ENCODE data around the gene SBNO2.
A peak's percentile ranks its signal among the peaks of the same experiment; 100 is the strongest.

SBNO2 gene

DNA sequence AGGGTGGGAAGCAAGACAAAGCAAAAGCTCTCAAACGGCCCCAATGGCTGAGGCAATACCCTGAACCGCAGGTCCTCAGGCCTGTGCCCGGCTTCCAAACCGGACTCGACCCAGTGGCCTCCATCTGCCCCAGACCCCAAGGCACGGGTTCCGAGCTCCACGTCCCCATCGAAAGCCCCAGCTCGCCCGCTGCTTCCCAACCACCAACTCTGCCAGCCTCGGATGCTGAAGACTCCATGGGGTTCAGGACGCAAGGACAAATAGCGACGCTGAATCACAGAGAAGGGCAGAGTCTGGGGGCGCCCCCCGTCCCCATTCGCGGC lies 79.5 kb downstream of the SBNO2 start:
- H3K4me3 ChIP-seq (ENCODE audit: control insufficient read depth, low read depth, low read length) = peak overlapping the region; percentile 72
- TF ChIP-seq, protein P1, sequence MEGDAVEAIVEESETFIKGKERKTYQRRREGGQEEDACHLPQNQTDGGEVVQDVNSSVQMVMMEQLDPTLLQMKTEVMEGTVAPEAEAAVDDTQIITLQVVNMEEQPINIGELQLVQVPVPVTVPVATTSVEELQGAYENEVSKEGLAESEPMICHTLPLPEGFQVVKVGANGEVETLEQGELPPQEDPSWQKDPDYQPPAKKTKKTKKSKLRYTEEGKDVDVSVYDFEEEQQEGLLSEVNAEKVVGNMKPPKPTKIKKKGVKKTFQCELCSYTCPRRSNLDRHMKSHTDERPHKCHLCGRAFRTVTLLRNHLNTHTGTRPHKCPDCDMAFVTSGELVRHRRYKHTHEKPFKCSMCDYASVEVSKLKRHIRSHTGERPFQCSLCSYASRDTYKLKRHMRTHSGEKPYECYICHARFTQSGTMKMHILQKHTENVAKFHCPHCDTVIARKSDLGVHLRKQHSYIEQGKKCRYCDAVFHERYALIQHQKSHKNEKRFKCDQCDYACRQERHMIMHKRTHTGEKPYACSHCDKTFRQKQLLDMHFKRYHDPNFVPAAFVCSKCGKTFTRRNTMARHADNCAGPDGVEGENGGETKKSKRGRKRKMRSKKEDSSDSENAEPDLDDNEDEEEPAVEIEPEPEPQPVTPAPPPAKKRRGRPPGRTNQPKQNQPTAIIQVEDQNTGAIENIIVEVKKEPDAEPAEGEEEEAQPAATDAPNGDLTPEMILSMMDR (conservative IDR thresholded peaks at IDR 0.05; ENCODE audit: control insufficient read depth, insufficient read depth, low read depth, low read length) = no peak
- no peak for DNase-seq (ENCODE audit: low read depth)

DNA sequence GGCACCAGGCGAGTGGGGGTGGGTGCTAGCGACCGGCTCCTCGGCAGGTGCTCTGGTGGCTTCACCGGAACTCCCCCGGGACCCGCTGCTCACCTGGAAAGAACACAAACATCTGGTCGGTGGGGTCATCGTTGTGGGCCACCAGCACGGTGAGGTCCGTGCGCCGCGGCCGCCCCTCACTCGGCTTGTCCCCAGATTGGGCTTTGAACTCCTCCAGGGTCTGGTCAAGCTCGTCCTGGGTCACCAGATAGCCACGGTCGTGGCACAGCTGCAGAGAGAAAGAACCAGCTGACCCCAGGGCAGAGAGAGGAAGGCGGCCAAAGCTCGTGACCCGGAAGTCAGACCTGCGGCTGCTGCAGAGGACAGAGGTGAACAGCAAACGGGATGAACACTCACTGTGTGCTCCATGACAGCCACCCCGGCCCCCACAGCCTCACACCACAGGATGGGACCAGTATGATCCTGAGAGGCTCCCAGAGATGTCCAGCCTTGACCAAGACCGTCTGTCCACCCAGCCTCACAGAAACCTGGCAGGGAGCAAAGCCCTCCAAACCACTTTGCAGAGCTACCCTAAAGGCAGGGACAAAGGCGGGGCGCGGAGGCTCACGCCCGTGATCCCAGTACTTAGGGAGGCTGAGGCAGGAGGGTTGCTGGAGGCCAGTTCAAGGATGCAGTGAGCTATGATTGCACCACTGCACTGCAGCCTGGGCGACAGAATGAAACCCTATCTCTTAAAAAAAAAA lies 80.1 kb downstream of the SBNO2 start:
- H3K4me3 ChIP-seq (ENCODE audit: control insufficient read depth, low read depth, low read length) = peak overlapping the region; percentile 72
- DNase-seq (ENCODE audit: low read depth) = no peak
- TF ChIP-seq, protein P1 (conservative IDR thresholded peaks at IDR 0.05; ENCODE audit: control insufficient read depth, insufficient read depth, low read depth, low read length) = no peak

DNA sequence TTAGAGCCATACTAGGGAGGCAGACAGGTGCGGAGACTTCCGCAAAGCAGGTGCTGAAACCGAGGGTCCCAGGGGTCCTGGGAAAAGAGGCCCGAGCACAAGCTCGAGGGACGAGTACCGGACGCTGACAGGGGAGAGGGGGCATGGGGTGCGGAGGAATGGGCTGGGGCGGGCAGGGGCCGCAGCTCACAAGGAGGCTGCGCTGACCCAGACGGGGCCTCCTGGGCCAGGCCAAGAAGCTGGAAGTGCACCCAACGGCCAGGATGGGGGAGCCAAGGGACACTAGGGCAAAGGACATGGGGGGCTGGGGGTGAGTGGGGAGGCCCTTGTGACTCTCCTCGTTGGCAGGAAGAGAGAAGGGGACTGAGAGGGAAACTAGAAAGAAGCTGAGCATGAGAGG lies 80.7 kb downstream of the SBNO2 start:
- TF ChIP-seq, protein P1 (conservative IDR thresholded peaks at IDR 0.05; ENCODE audit: control insufficient read depth, insufficient read depth, low read depth, low read length) = no peak
- DNase-seq (ENCODE audit: low read depth) = no peak
- H3K4me3 ChIP-seq (ENCODE audit: control insufficient read depth, low read depth, low read length) = no peak overlapping the region

DNA sequence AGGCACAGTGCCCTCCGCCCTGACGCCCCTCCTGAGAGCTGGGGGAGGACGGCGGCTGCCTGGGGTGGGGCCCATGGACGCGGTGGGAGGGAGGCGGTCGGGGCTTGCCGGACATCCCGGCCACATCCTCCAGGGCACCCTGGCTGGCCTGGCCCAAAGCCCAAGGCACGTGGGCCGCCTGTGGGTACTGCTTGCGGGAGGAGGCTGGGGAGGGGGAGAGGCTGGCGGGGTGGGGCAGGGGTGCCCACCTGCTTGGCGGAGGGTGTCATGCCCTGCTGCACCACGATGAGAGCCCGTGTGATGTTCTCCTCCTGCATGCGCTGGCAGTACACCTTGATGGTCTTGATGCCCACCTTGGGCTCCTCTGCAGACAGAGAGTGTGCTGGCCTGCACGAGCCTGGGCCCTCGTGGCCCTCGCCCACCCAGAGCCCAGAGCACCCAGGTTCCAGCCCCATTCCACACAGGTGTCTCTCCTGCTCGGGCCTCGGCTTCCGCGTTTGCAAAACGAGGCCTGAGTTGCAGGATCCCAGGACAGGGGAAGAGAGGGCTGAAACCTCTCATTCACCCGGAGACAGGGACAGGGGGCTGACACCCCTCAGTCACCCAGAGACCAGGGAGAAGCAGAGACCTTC lies 82.4 kb downstream of the SBNO2 start:
- no peak overlapping the region for H3K4me3 ChIP-seq (ENCODE audit: control insufficient read depth, low read depth, low read length)
- TF ChIP-seq, protein P1 (conservative IDR thresholded peaks at IDR 0.05; ENCODE audit: control insufficient read depth, insufficient read depth, low read depth, low read length) = no peak
- no peak for DNase-seq (ENCODE audit: low read depth)

DNA sequence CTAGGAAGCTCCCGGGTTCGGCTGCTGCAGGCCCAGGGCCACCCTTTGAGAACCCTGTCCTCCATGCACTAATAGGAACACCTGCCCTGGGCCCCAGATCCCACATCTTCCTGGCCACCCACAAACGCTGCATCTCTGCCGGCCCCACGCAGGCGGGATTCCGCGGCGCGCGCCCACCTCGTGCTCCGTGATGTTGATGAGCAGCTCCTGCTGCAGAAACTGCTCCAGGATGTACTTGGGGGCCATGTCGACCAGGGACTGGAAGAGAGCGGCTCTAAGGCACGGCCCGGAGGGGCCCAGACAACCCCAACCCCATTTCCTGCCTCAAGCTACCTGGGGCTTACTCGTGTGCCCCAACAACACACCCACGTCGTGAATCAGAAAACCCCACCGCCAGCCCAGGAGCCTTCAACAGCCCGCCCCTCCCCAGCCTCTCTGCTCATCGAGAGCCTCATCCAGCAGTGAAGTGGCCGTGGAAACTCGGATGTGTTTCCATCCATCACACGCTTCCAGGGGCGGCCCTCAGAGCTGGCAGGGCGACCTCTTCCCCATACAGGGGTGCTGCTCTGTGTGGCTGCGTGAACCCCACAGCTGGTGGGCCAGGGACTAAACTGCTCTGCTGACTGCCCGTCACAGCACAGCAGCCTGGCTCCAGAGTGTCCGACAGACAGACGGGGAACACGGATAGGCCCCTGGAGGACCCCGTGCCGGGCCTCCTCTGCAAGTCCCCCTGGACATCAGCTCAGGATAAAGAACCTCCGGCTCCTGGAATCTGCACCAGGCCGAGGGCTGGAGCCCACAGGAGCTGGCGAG lies 83.1 kb downstream of the SBNO2 start:
- no peak overlapping the region for H3K4me3 ChIP-seq (ENCODE audit: control insufficient read depth, low read depth, low read length)
- TF ChIP-seq, protein P1 (conservative IDR thresholded peaks at IDR 0.05; ENCODE audit: control insufficient read depth, insufficient read depth, low read depth, low read length) = no peak
- no peak for DNase-seq (ENCODE audit: low read depth)

DNA sequence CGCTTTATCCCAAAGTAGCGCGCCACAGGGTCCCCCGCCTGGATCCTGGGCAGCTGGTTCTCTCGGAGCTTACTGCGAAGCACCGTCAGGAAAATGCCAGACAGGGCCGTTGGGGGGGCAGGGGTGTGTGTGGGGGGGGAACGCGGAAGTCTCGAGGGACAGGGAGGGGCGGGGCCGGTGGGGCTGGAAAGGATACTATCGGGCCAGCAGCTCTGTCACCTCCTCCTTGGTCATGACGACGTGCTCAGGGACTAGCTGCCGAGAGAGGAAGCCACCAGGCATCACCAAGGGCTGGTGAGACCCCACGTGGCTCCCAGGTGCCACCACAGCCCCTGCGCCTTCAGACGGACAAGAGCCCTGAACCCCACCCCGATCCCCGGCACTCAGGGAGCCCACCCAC lies 84.2 kb downstream of the SBNO2 start:
- DNase-seq (ENCODE audit: low read depth) = no peak
- TF ChIP-seq, protein P1 (conservative IDR thresholded peaks at IDR 0.05; ENCODE audit: control insufficient read depth, insufficient read depth, low read depth, low read length) = no peak

More for the DNA sequence above, 84.2 kb downstream of the SBNO2 start:
- no peak overlapping the region for H3K4me3 ChIP-seq (ENCODE audit: control insufficient read depth, low read depth, low read length)

All from fibroblast of mammary gland (primary cell).